Neural cell (in vitro differentiated cells): ENCODE data around the gene PROK2. TPM values are rescaled to one million over a fixed set of nuclear protein-coding genes. Genes with fewer than 3 reads are reported as not detected.

Experiments
- H2AFZ ChIP-seq: fragments of 200-600, 300-800 bp; sonication (generic), shearing (Covaris generic); 2 replicates; pipeline ENCODE4 v1.6.0; 2014; ENCODE audit warnings: low read depth, mild to moderate bottlenecking, antibody characterized with exemption, low read length, moderate library complexity
- H3F3A ChIP-seq: fragments of 200-600 bp; shearing (Covaris generic); 2 replicates; pipeline ENCODE4 v1.6.1; 2016; ENCODE audit warnings: mild to moderate bottlenecking, moderate library complexity, mixed read lengths, antibody characterized with exemption, low read length; ENCODE audit not compliant: insufficient read depth, poor library complexity, severe bottlenecking
- H3K27ac ChIP-seq: fragments of 200-600, 300-800 bp; sonication (generic), shearing (Covaris generic); 2 replicates; pipeline ENCODE4 v1.5.1; 2014; ENCODE audit warnings: mild to moderate bottlenecking, low read length, moderate library complexity
- H3K27me3 ChIP-seq: fragments of 300-800, 200-600 bp; sonication (generic), shearing (Covaris generic); 2 replicates; pipeline ENCODE4 v1.6.0; 2014; ENCODE audit warnings: mild to moderate bottlenecking, low read depth, low read length, moderate library complexity; ENCODE audit not compliant: insufficient read depth
- H3K36me3 ChIP-seq: fragments of 300-800, 200-600 bp; sonication (generic), shearing (Covaris generic); 2 replicates; pipeline ENCODE4 v1.5.1; 2014; ENCODE audit warnings: mild to moderate bottlenecking, antibody characterized with exemption, low read length, moderate library complexity; ENCODE audit not compliant: insufficient read depth
- H3K4me2 ChIP-seq: fragments of 300-800, 200-600 bp; sonication (generic), shearing (Covaris generic); 2 replicates; pipeline ENCODE4 v1.6.0; 2014; ENCODE audit warnings: mild to moderate bottlenecking, low read length
- H3K4me3 ChIP-seq: fragments of 300-800, 200-600 bp; sonication (generic), shearing (Covaris generic); 2 replicates; pipeline ENCODE4 v1.5.1; 2014; ENCODE audit warnings: mild to moderate bottlenecking, low read length, moderate library complexity
- H3K79me2 ChIP-seq: fragments of 200-600 bp; shearing (Covaris generic); replicated peaks from 2 replicates; pipeline ENCODE4 v1.6.0; 2014; ENCODE audit warnings: mild to moderate bottlenecking, low read length, moderate library complexity; ENCODE audit not compliant: insufficient read depth
- H3K9ac ChIP-seq: fragments of 300-800, 200-600 bp; sonication (generic), shearing (Covaris generic); 2 replicates; pipeline ENCODE4 v1.6.1; 2016; ENCODE audit warnings: mild to moderate bottlenecking, low read length, mixed read lengths
- H3K9me2 ChIP-seq: fragments of 200-600 bp; shearing (Covaris generic); 2 replicates; pipeline ENCODE4 v1.6.1; 2016; ENCODE audit warnings: mild to moderate bottlenecking, low read length, mixed read lengths; ENCODE audit not compliant: insufficient read depth
- H3K9me3 ChIP-seq: fragments of 200-600, 300-800 bp; sonication (generic), shearing (Covaris generic); 2 replicates; pipeline ENCODE4 v1.6.1; 2016; ENCODE audit warnings: mild to moderate bottlenecking, mixed run types, low read length, moderate library complexity, mixed read lengths
- H4K20me1 ChIP-seq: fragments of 200-600 bp; shearing (Covaris generic); 2 replicates; pipeline ENCODE4 v1.6.1; 2016; ENCODE audit warnings: mild to moderate bottlenecking, mixed run types; ENCODE audit not compliant: insufficient read depth
- EP300 ChIP-seq: fragments of 450-650 bp; conservative IDR thresholded peaks from 2 replicates; pipeline ENCODE4 v1.6.1; 2014; ENCODE audit warnings: antibody characterized with exemption, mild to moderate bottlenecking, moderate library complexity; ENCODE audit not compliant: poor library complexity, severe bottlenecking
- EZH2 ChIP-seq: fragments of 200-600, 300-800 bp; shearing (Covaris generic), sonication (generic); IDR thresholded peaks from 2 replicates; pipeline ENCODE4 v1.6.1; 2014; ENCODE audit warnings: antibody characterized with exemption, low read length, borderline replicate concordance, mild to moderate bottlenecking; ENCODE audit not compliant: insufficient read depth, poor library complexity, severe bottlenecking
- MXI1 ChIP-seq: fragments of 450-650 bp; conservative IDR thresholded peaks from 2 replicates; pipeline ENCODE4 v1.6.1; 2014; ENCODE audit warnings: antibody characterized with exemption, mild to moderate bottlenecking; ENCODE audit not compliant: poor library complexity, severe bottlenecking
- POLR2AphosphoS5 ChIP-seq: IDR thresholded peaks from 2 replicates; pipeline ENCODE4 v1.6.1; 2012
- RAD21 ChIP-seq: fragments of 450-650 bp; conservative IDR thresholded peaks from 2 replicates; pipeline ENCODE4 v1.6.1; 2014; ENCODE audit warnings: antibody characterized with exemption, mild to moderate bottlenecking, moderate library complexity
- SMC3 ChIP-seq: fragments of 450-650 bp; conservative IDR thresholded peaks from 2 replicates; pipeline ENCODE4 v1.6.1; 2014; ENCODE audit warnings: antibody characterized with exemption, mild to moderate bottlenecking, moderate library complexity; ENCODE audit not compliant: poor library complexity
- TAF1 ChIP-seq: IDR thresholded peaks from 2 replicates; pipeline ENCODE4 v1.6.1; 2012; ENCODE audit warnings: low read depth
- polyA plus RNA-seq: library from polyadenylated mRNA; depleted of rRNA; stranded (reverse); fragments of >200 nt; gene quantifications from 2 replicates; pipeline ENCODE4 v1.2.3, GENCODE V29; 2014
- TF ChIP-seq, protein P1 (sequence below): IDR thresholded peaks from 2 replicates; pipeline ENCODE4 v1.6.1; 2012; ENCODE audit warnings: borderline replicate concordance
- TF ChIP-seq, protein P2 (sequence below): fragments of 450-650 bp; IDR thresholded peaks from 2 replicates; pipeline ENCODE4 v1.5.1; 2014; ENCODE audit warnings: antibody characterized with exemption, mild to moderate bottlenecking, moderate library complexity; ENCODE audit not compliant: poor library complexity, severe bottlenecking

Gene PROK2
- polyA plus RNA-seq, 1 donor from 2014 or later = 0.30 TPM

DNA sequence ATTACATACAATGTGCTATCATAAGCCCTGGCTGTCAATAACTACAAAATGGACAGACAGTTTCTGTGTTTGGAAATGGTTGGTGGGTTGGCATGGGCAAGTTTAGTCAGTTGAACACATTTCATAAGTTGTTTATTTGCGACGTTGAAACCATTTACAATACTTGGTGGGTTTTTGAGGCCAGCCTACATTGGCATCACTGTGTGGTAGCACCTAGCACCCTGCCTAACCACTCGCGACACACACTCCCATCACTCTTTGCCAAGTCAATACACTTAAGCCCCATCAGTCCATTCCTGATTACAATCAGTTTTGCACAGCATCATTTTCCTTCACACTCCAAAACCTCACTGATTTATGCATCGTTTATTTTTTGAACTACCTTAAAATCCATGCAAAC lies 13.8 kb downstream of the PROK2 start:
- Histone ChIP-seq H3K9me3 (no peaks in the 10 kb centered on the region), H3K79me2 (no peaks in the 10 kb centered on the region), H3K9ac (no peak overlapping the region), H3K4me2 (no peak overlapping the region), H3K36me3 (no peaks in the 10 kb centered on the region), H4K20me1 (no peaks in the 10 kb centered on the region), H3K27me3 (no peaks in the 10 kb centered on the region), H3K9me2 (no peaks in the 10 kb centered on the region), H3K4me3 (no peak overlapping the region), H3K27ac (no peak overlapping the region), H3F3A (no peaks in the 10 kb centered on the region), H2AFZ (no peak overlapping the region)
- TF ChIP-seq POLR2AphosphoS5 (no peak), MXI1 (no peak), EP300 (no peak), TAF1 (no peak), SMC3 (no peak), EZH2 (no peak), RAD21 (no peak)
- TF ChIP-seq, protein P1, sequence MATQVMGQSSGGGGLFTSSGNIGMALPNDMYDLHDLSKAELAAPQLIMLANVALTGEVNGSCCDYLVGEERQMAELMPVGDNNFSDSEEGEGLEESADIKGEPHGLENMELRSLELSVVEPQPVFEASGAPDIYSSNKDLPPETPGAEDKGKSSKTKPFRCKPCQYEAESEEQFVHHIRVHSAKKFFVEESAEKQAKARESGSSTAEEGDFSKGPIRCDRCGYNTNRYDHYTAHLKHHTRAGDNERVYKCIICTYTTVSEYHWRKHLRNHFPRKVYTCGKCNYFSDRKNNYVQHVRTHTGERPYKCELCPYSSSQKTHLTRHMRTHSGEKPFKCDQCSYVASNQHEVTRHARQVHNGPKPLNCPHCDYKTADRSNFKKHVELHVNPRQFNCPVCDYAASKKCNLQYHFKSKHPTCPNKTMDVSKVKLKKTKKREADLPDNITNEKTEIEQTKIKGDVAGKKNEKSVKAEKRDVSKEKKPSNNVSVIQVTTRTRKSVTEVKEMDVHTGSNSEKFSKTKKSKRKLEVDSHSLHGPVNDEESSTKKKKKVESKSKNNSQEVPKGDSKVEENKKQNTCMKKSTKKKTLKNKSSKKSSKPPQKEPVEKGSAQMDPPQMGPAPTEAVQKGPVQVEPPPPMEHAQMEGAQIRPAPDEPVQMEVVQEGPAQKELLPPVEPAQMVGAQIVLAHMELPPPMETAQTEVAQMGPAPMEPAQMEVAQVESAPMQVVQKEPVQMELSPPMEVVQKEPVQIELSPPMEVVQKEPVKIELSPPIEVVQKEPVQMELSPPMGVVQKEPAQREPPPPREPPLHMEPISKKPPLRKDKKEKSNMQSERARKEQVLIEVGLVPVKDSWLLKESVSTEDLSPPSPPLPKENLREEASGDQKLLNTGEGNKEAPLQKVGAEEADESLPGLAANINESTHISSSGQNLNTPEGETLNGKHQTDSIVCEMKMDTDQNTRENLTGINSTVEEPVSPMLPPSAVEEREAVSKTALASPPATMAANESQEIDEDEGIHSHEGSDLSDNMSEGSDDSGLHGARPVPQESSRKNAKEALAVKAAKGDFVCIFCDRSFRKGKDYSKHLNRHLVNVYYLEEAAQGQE = no peak
- TF ChIP-seq, protein P2, sequence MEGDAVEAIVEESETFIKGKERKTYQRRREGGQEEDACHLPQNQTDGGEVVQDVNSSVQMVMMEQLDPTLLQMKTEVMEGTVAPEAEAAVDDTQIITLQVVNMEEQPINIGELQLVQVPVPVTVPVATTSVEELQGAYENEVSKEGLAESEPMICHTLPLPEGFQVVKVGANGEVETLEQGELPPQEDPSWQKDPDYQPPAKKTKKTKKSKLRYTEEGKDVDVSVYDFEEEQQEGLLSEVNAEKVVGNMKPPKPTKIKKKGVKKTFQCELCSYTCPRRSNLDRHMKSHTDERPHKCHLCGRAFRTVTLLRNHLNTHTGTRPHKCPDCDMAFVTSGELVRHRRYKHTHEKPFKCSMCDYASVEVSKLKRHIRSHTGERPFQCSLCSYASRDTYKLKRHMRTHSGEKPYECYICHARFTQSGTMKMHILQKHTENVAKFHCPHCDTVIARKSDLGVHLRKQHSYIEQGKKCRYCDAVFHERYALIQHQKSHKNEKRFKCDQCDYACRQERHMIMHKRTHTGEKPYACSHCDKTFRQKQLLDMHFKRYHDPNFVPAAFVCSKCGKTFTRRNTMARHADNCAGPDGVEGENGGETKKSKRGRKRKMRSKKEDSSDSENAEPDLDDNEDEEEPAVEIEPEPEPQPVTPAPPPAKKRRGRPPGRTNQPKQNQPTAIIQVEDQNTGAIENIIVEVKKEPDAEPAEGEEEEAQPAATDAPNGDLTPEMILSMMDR = no peak

DNA sequence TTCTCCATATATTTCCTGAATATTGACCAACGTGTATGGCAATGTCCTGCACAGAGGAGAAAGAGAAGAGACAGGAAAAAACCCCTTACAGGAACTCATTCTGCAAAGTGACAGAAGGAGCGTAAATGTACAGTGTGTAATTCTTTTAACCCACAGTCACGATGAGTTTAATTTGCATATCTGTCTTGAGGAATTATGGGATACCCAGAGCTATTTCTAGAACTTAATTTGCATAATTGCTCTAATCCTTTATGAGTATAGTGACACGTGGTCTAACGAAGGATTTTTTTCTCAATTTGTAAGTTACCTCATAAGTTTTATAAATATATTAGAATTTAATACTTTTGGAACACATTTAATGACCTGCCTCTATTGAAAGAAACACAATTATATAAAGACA lies 21.5 kb downstream of the PROK2 start:
- Histone ChIP-seq H3K27me3 (no peaks in the 10 kb centered on the region), H2AFZ (no peak overlapping the region), H3K79me2 (no peaks in the 10 kb centered on the region), H3K9ac (peak overlapping the region; percentile 13), H3F3A (no peaks in the 10 kb centered on the region), H3K36me3 (no peaks in the 10 kb centered on the region), H4K20me1 (no peaks in the 10 kb centered on the region), H3K4me2 (peak overlapping the region; percentile 26), H3K9me2 (no peaks in the 10 kb centered on the region), H3K4me3 (peak overlapping the region; percentile 26), H3K9me3 (no peaks in the 10 kb centered on the region), H3K27ac (peak overlapping the region; percentile 70)
- TF ChIP-seq, protein P1 = no peak
- no peak for TF ChIP-seq EP300
- TF ChIP-seq MXI1 = no peak
- TF ChIP-seq SMC3 = no peak
- TF ChIP-seq RAD21 = no peak
- TF ChIP-seq EZH2 = no peak
